ENCODE data around the gene KCNQ1OT1.

The KCNQ1OT1 gene

DNA sequence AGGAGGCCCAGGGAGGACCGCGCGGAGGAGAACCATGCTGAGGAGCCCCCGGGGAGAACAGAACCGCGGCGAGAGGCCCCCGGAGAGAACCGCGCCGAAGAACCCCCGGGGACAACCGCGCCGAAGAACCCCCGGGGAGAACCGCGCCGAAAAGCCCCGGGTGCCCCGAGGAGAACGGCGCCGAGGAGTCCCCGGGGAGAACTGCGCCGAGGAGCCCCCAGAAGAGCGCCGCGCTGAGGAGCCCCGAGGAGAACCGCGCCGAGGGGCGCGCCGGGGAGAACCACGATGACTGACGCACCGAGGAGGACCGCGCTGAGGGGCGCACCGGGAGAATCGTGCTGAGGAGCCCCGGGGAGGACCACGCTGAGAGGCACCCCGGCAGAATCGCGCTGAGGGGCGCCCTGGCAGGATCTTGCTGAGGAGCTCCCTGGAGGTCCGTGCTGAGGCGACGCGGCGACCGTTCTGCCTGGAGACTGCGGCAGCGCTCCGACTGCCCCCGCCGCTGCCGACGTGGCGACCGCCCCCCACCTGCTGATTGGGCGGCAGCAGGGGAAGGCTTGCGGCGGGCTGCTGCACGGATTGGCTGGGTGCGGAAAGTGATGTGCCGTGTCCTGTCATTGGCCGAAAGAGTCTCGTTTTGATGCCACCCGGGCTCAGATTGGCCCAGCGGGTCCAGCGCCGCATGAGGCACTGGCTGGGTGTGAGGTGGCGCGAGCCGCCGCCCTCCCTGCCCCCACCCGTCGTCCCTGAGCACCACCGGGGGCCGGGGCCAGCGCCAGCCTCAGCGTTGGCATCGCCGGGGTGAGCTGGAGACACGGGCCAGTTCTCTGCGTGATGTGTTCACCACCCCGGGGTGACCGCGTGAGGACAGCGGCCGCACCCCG lies at the start of gene KCNQ1OT1:
Gene KCNQ1OT1, minus strand, starts transcription at position 464 of the 884 bp plus-strand sequence.
- H3K4me1 ChIP-seq (ENCODE audit: insufficient read depth, low read length), result peaks cover 43% of the 10 kb centered on the region
- no peaks in the 10 kb centered on the region for H3K9me3 ChIP-seq (ENCODE audit: insufficient read depth, low read depth, low read length)
- H3K9ac ChIP-seq (ENCODE audit: low read depth, low read length), result peak within 1 kb of the TSS; percentile 77
- no peak within 1 kb of the TSS for H3K27ac ChIP-seq (ENCODE audit: low read length)
- H3K36me3 ChIP-seq (ENCODE audit: insufficient read depth, low read depth, low read length), result no peaks in the 10 kb centered on the region
- peaks cover 55% of the 10 kb centered on the region for H3K27me3 ChIP-seq (ENCODE audit: insufficient read depth, low read length)
- peak within 1 kb of the TSS; percentile 85 for H3K4me3 ChIP-seq (ENCODE audit: low read length)

- no peak overlapping the region for H3K9ac ChIP-seq (ENCODE audit: low read depth, low read length)
- peaks cover 65% of the 10 kb centered on the region for H3K27me3 ChIP-seq (ENCODE audit: insufficient read depth, low read length)
- H3K4me1 ChIP-seq (ENCODE audit: insufficient read depth, low read length), result no peaks in the 10 kb centered on the region
- H3K36me3 ChIP-seq (ENCODE audit: insufficient read depth, low read depth, low read length), result no peaks in the 10 kb centered on the region
- no peak overlapping the region for H3K4me3 ChIP-seq (ENCODE audit: low read length)
- H3K27ac ChIP-seq (ENCODE audit: low read length), result no peak overlapping the region
- H3K9me3 ChIP-seq (ENCODE audit: insufficient read depth, low read depth, low read length), result no peaks in the 10 kb centered on the region
These were observed 49.2 kb upstream of the KCNQ1OT1 start for GRCh38 chr11:2748814-2749554.

DNA sequence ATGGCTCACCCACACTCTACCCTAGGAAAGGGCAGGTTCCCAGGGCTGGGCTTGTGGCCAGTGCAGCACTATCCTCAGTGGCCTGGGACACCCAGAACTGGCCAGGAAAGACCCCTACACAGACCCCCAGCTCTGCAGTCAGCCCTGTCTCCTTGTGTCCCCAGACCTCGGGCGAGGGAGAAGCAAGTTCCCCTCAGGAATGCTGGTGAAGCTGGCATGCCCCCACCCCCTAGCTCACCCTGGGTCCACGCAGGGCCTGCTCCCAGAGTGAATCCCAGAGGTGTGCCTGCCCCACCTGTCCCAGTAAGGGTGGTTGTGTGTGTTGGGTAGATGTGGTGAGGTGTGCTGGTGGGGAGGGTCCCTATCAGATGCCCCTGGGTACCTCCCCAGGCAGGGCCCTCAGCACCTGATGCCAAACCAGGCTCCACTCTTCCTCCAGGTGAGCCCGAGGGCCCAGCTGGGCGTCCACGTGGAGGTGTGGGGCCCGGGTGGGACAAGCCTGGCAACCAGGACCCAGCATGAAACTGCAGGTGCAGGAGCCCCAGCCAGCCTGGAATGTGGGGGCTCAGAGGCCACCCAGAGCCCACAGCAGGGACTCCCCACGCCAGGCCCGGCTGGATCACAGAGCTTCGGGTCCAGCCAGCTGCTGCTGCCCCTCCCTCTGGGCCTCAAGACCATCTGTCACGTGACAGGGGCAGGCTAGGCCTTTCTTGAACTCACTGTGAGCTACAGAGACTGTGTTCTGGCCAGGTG lies 48.4 kb upstream of the KCNQ1OT1 start:
- H3K27ac ChIP-seq (ENCODE audit: low read length), result no peak overlapping the region

GRCh38 chr11:2747248-2748027 lies 47.6 kb upstream of the KCNQ1OT1 start:
- Histone ChIP-seq H3K36me3 (ENCODE audit: insufficient read depth, low read depth, low read length) (no peaks in the 10 kb centered on the region), H3K27ac (ENCODE audit: low read length) (no peak overlapping the region), H3K9me3 (ENCODE audit: insufficient read depth, low read depth, low read length) (no peaks in the 10 kb centered on the region), H3K9ac (ENCODE audit: low read depth, low read length) (no peak overlapping the region), H3K27me3 (ENCODE audit: insufficient read depth, low read length) (peaks cover 64% of the 10 kb centered on the region), H3K4me1 (ENCODE audit: insufficient read depth, low read length) (no peaks in the 10 kb centered on the region), H3K4me3 (ENCODE audit: low read length) (no peak overlapping the region)

More for the DNA sequence above, 48.4 kb upstream of the KCNQ1OT1 start:
- Histone ChIP-seq H3K4me3 (ENCODE audit: low read length) (no peak overlapping the region), H3K9me3 (ENCODE audit: insufficient read depth, low read depth, low read length) (no peaks in the 10 kb centered on the region), H3K27me3 (ENCODE audit: insufficient read depth, low read length) (peaks cover 65% of the 10 kb centered on the region), H3K9ac (ENCODE audit: low read depth, low read length) (no peak overlapping the region), H3K36me3 (ENCODE audit: insufficient read depth, low read depth, low read length) (no peaks in the 10 kb centered on the region), H3K4me1 (ENCODE audit: insufficient read depth, low read length) (no peaks in the 10 kb centered on the region)

DNA sequence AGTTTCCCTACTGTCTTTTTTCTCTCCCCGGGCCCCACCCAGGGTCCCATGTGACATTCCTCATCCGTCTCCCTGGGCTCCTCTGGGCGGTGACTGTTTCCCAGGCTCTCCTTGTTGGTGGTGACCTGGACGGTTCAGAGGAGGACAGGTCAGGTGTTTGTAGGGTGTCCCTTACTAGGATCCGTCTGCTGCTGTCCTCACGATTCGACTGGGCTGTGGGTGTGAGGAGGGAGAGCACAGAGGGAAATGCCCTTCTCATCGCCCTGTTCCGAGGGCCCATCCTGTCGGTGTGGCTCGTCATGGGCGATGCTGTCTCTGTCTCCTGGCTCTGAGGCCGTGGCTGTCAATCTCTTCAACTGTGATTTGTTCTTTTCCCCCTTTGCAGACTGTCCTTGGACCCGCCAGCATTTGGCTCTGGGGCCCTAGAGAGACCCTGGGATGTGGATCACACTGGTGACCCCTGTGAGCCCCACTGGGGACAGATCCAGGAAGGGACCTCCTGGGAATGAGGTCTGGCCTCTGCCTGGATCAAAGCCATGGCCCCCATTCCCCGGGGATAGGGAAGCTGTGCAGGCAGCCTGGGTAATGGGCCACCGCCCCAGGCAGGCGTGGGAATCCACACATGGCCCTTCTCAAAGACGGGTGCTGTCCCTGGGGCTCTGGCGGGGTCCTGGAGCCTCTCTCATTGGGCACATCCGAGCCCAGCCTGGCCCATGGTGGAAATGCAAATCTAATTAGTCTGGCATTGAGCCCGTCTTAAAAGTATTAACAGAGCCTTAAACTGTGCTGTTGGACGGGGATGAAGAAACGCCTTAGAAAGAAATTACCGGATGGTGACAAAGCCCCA lies 46.8 kb upstream of the KCNQ1OT1 start:
- Histone ChIP-seq H3K27ac (ENCODE audit: low read length) (no peak overlapping the region), H3K36me3 (ENCODE audit: insufficient read depth, low read depth, low read length) (no peaks in the 10 kb centered on the region), H3K4me1 (ENCODE audit: insufficient read depth, low read length) (no peaks in the 10 kb centered on the region), H3K9me3 (ENCODE audit: insufficient read depth, low read depth, low read length) (no peaks in the 10 kb centered on the region), H3K4me3 (ENCODE audit: low read length) (no peak overlapping the region), H3K27me3 (ENCODE audit: insufficient read depth, low read length) (peaks cover 57% of the 10 kb centered on the region), H3K9ac (ENCODE audit: low read depth, low read length) (no peak overlapping the region)

- no peak overlapping the region for H3K27ac ChIP-seq (ENCODE audit: low read length)
- no peaks in the 10 kb centered on the region for H3K4me1 ChIP-seq (ENCODE audit: insufficient read depth, low read length)
- no peaks in the 10 kb centered on the region for H3K9me3 ChIP-seq (ENCODE audit: insufficient read depth, low read depth, low read length)
- no peak overlapping the region for H3K9ac ChIP-seq (ENCODE audit: low read depth, low read length)
- no peak overlapping the region for H3K4me3 ChIP-seq (ENCODE audit: low read length)
- H3K36me3 ChIP-seq (ENCODE audit: insufficient read depth, low read depth, low read length), result no peaks in the 10 kb centered on the region
- H3K27me3 ChIP-seq (ENCODE audit: insufficient read depth, low read length), result peaks cover 46% of the 10 kb centered on the region
These were observed 45.7 kb upstream of the KCNQ1OT1 start for GRCh38 chr11:2745511-2745910.

DNA sequence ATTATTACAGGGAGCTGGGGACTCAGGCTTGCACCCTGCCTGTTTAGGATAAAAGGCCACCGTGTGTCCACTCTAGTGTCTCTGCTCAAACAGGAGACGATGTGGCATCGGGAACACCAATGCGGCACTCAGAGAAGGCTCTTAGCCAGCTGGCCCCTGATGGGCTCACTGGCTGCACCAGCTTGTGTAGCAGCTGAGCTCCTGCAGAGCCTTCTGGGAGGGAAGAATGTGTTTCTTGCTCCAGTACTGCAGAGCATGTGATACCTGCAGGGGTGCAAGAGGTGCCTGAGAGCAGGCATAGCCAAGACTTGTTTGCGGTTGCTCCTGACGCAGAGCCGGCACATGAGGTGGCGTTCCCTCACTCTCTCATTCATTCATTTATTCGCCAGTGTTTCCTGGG lies 44.4 kb upstream of the KCNQ1OT1 start:
- Histone ChIP-seq H3K4me3 (ENCODE audit: low read length) (no peak overlapping the region), H3K27ac (ENCODE audit: low read length) (no peak overlapping the region), H3K4me1 (ENCODE audit: insufficient read depth, low read length) (no peaks in the 10 kb centered on the region), H3K27me3 (ENCODE audit: insufficient read depth, low read length) (peaks cover 40% of the 10 kb centered on the region), H3K9me3 (ENCODE audit: insufficient read depth, low read depth, low read length) (no peaks in the 10 kb centered on the region), H3K9ac (ENCODE audit: low read depth, low read length) (no peak overlapping the region), H3K36me3 (ENCODE audit: insufficient read depth, low read depth, low read length) (no peaks in the 10 kb centered on the region)

- Histone ChIP-seq H3K9ac (ENCODE audit: low read depth, low read length) (no peak overlapping the region), H3K27ac (ENCODE audit: low read length) (no peak overlapping the region), H3K4me1 (ENCODE audit: insufficient read depth, low read length) (no peaks in the 10 kb centered on the region), H3K27me3 (ENCODE audit: insufficient read depth, low read length) (peaks cover 40% of the 10 kb centered on the region), H3K36me3 (ENCODE audit: insufficient read depth, low read depth, low read length) (no peaks in the 10 kb centered on the region), H3K4me3 (ENCODE audit: low read length) (no peak overlapping the region), H3K9me3 (ENCODE audit: insufficient read depth, low read depth, low read length) (no peaks in the 10 kb centered on the region)
These were observed 43.8 kb upstream of the KCNQ1OT1 start for GRCh38 chr11:2743427-2744110.

- H3K9me3 ChIP-seq (ENCODE audit: insufficient read depth, low read depth, low read length), result no peaks in the 10 kb centered on the region
- H3K27ac ChIP-seq (ENCODE audit: low read length), result no peak overlapping the region
- no peak overlapping the region for H3K4me3 ChIP-seq (ENCODE audit: low read length)
- no peaks in the 10 kb centered on the region for H3K36me3 ChIP-seq (ENCODE audit: insufficient read depth, low read depth, low read length)
- H3K4me1 ChIP-seq (ENCODE audit: insufficient read depth, low read length), result no peaks in the 10 kb centered on the region
- peaks cover 45% of the 10 kb centered on the region for H3K27me3 ChIP-seq (ENCODE audit: insufficient read depth, low read length)
- no peak overlapping the region for H3K9ac ChIP-seq (ENCODE audit: low read depth, low read length)
These were observed 43.0 kb upstream of the KCNQ1OT1 start for GRCh38 chr11:2742611-2743426.
